HEK293 (cell line): ENCODE measurements around the gene GAL.

Experiments
- CTCF ChIA-PET: fragments of 350-600 bp; formaldehyde crosslinking; extraction: SDS; loops from one replicate; lab custom pipeline; 2021; ENCODE audit warnings: antibody characterized with exemption; lab: Yijun Ruan, JAX
- POLR2A ChIA-PET: fragments of 300-600 bp; formaldehyde crosslinking; extraction: SDS; loops from one replicate; lab custom pipeline; 2020; ENCODE audit warnings: antibody characterized with exemption, inconsistent platforms; lab: Yijun Ruan, JAX
- H3K27ac ChIP-seq: fragments of 200-500 bp; sonication (Bioruptor generic); 2 replicates; pipeline ENCODE4 v1.5.1; 2014; ENCODE audit warnings: low read depth, low read length, control low read depth, inconsistent platforms; ENCODE audit errors: extremely low read depth
- H3K36me3 ChIP-seq, 2 experiments: fragments of 200-500 bp in 1 of 2; sonication (Bioruptor generic) in 1 of 2; 1 replicate in 1 of 2; 2 replicates in 1 of 2; pipeline ENCODE4 v1.5.1; 2014 to 2017; ENCODE audit warnings: inconsistent platforms in 2 of 2, low read length in 2 of 2; ENCODE audit not compliant: control insufficient read depth in 2 of 2, insufficient read depth in 1 of 2
- H3K4me1 ChIP-seq: fragments of 200-500 bp; sonication (Bioruptor generic); 2 replicates; pipeline ENCODE4 v1.5.1; 2014; ENCODE audit warnings: mild to moderate bottlenecking, low read length, inconsistent platforms; ENCODE audit not compliant: control insufficient read depth, insufficient read depth
- H3K4me3 ChIP-seq: 2 replicates; pipeline ENCODE4 v1.5.1; 2011; ENCODE audit warnings: low read depth, mild to moderate bottlenecking, control low read depth, low read length, moderate library complexity
- H3K9me3 ChIP-seq: fragments of 200-500 bp; sonication (Bioruptor generic); 2 replicates; pipeline ENCODE4 v1.5.1; 2014; ENCODE audit warnings: low read depth, low read length, inconsistent platforms; ENCODE audit not compliant: control insufficient read depth, insufficient read depth
- ATF2 ChIP-seq: fragments of 450-650 bp; formaldehyde crosslinking; IDR thresholded peaks from 2 replicates; pipeline ENCODE4 v1.5.1; 2016; ENCODE audit warnings: missing biosample characterization, missing genetic modification characterization, low read depth
- INSM2 ChIP-seq: fragments of 450-650 bp; formaldehyde crosslinking; IDR thresholded peaks from 2 replicates; pipeline ENCODE4 v1.5.1; 2016; ENCODE audit warnings: missing biosample characterization, missing genetic modification characterization
- OSR2 ChIP-seq: fragments of 450-650 bp; formaldehyde crosslinking; IDR thresholded peaks from 2 replicates; pipeline ENCODE4 v1.5.1; 2016; ENCODE audit warnings: missing biosample characterization, missing genetic modification characterization
- PATZ1 ChIP-seq: fragments of 450-650 bp; formaldehyde crosslinking; IDR thresholded peaks from 2 replicates; pipeline ENCODE4 v1.5.1; 2016; ENCODE audit warnings: missing biosample characterization, missing genetic modification characterization
- SCRT1 ChIP-seq: fragments of 450-650 bp; formaldehyde crosslinking; IDR thresholded peaks from 2 replicates; pipeline ENCODE4 v1.5.1; 2016; ENCODE audit warnings: missing biosample characterization, missing genetic modification characterization, borderline replicate concordance
- SCRT2 ChIP-seq: fragments of 450-650 bp; formaldehyde crosslinking; IDR thresholded peaks from 2 replicates; pipeline ENCODE4 v1.5.1; 2016; ENCODE audit warnings: missing biosample characterization, missing genetic modification characterization
- SP2 ChIP-seq: fragments of 450-650 bp; formaldehyde crosslinking; IDR thresholded peaks from 2 replicates; pipeline ENCODE4 v1.5.1; 2016; ENCODE audit warnings: missing biosample characterization, missing genetic modification characterization
- SP7 ChIP-seq: fragments of 450-650 bp; formaldehyde crosslinking; IDR thresholded peaks from 2 replicates; pipeline ENCODE4 v1.5.1; 2016; ENCODE audit warnings: missing biosample characterization, missing genetic modification characterization
- ZBTB49 ChIP-seq: fragments of 450-650 bp; formaldehyde crosslinking; IDR thresholded peaks from 2 replicates; pipeline ENCODE4 v1.5.1; 2016; ENCODE audit warnings: missing biosample characterization, missing genetic modification characterization, low read depth
- ZFHX2 ChIP-seq: fragments of 450-650 bp; formaldehyde crosslinking; conservative IDR thresholded peaks from 2 replicates; pipeline ENCODE4 v1.5.1; 2016; ENCODE audit warnings: missing biosample characterization, missing genetic modification characterization
- ZFP3 ChIP-seq: fragments of 450-650 bp; formaldehyde crosslinking; IDR thresholded peaks from 2 replicates; pipeline ENCODE4 v1.5.1; 2016; ENCODE audit warnings: low read depth, missing biosample characterization, missing genetic modification characterization
- ZFP41 ChIP-seq: fragments of 450-650 bp; formaldehyde crosslinking; IDR thresholded peaks from 2 replicates; pipeline ENCODE4 v1.5.1; 2016; ENCODE audit warnings: missing biosample characterization, missing genetic modification characterization, borderline replicate concordance
- ZFP69B ChIP-seq: fragments of 450-650 bp; formaldehyde crosslinking; IDR thresholded peaks from 2 replicates; pipeline ENCODE4 v1.5.1; 2016; ENCODE audit warnings: missing biosample characterization, missing genetic modification characterization
- ZIC2 ChIP-seq: fragments of 450-650 bp; formaldehyde crosslinking; IDR thresholded peaks from 2 replicates; pipeline ENCODE4 v1.5.1; 2016; ENCODE audit warnings: missing biosample characterization, missing genetic modification characterization
- ZNF26 ChIP-seq: fragments of 450-650 bp; formaldehyde crosslinking; IDR thresholded peaks from 2 replicates; pipeline ENCODE4 v1.5.1; 2016; ENCODE audit warnings: missing biosample characterization, missing genetic modification characterization
- ZNF274 ChIP-seq, 2 experiments: fragments of 200-500 bp in 1 of 2; fragments of 450-650 bp in 1 of 2; sonication (Bioruptor generic) in 1 of 2; formaldehyde crosslinking in 1 of 2; IDR thresholded peaks; 2 replicates each; pipeline versions ENCODE4 v1.5.1 to v1.6.1; 2014 to 2016; ENCODE audit warnings: borderline replicate concordance in 1 of 2, inconsistent platforms in 1 of 2, low read length in 1 of 2, missing biosample characterization in 1 of 2, missing genetic modification characterization in 1 of 2
- ZNF280C ChIP-seq: fragments of 450-650 bp; formaldehyde crosslinking; IDR thresholded peaks from 2 replicates; pipeline ENCODE4 v1.5.1; 2016; ENCODE audit warnings: missing biosample characterization, missing genetic modification characterization
- ZNF292 ChIP-seq: fragments of 450-650 bp; formaldehyde crosslinking; IDR thresholded peaks from 2 replicates; pipeline ENCODE4 v1.5.1; 2016; ENCODE audit warnings: low read depth, missing biosample characterization, missing genetic modification characterization, borderline replicate concordance
- ZNF335 ChIP-seq: fragments of 450-650 bp; formaldehyde crosslinking; conservative IDR thresholded peaks from 2 replicates; pipeline ENCODE4 v1.5.1; 2016; ENCODE audit warnings: missing biosample characterization, missing genetic modification characterization
- ZNF341 ChIP-seq: fragments of 450-650 bp; formaldehyde crosslinking; IDR thresholded peaks from 2 replicates; pipeline ENCODE4; 2016; ENCODE audit warnings: low read depth, missing biosample characterization, missing genetic modification characterization
- ZNF366 ChIP-seq: fragments of 450-650 bp; formaldehyde crosslinking; conservative IDR thresholded peaks from 2 replicates; pipeline ENCODE4 v1.5.1; 2016; ENCODE audit warnings: missing biosample characterization, missing genetic modification characterization
- ZNF488 ChIP-seq: fragments of 450-650 bp; formaldehyde crosslinking; IDR thresholded peaks from 2 replicates; pipeline ENCODE4 v1.5.1; 2016; ENCODE audit warnings: missing biosample characterization, missing genetic modification characterization
- ZNF654 ChIP-seq: fragments of 450-650 bp; formaldehyde crosslinking; IDR thresholded peaks from 2 replicates; pipeline ENCODE4 v1.5.1; 2016; ENCODE audit warnings: low read depth, missing biosample characterization, missing genetic modification characterization
- ZNF76 ChIP-seq: fragments of 450-650 bp; formaldehyde crosslinking; IDR thresholded peaks from 2 replicates; pipeline ENCODE4; 2016; ENCODE audit warnings: low read depth, missing biosample characterization, missing genetic modification characterization, borderline replicate concordance

GAL gene

GRCh38 chr11:68677432-68677831, 6.9 kb upstream of the GAL start (continued):
- TF ChIP-seq PATZ1 (tag by site-specific recombination) (peak; percentile 84), ZFP69B (tag by site-specific recombination) (no peak), SP2 (tag by site-specific recombination) (peak; percentile 43), ZFHX2 (tag by site-specific recombination) (peak; percentile 81), ZNF654 (no peak), ZIC2 (peak; percentile 56), ZNF335 (0 out of 2 replicates have a peak, but pooled peaks have one; percentile 38), SP7 (tag by site-specific recombination) (peak; percentile 40; the same call in 1 of the 2 replicates), ZFP3 (tag by site-specific recombination) (no peak), OSR2 (tag by site-specific recombination) (peak; percentile 41; the same call in 1 of the 2 replicates), SCRT2 (peak; percentile 70)

GRCh38 chr11:68678031-68678441, 6.3 kb upstream of the GAL start:
- Histone ChIP-seq H3K4me3 (no peak overlapping the region), H3K9me3 (no peaks in the 10 kb centered on the region), H3K4me1 (peaks cover 3% of the 10 kb centered on the region; the same call in 1 of the 2 replicates), H3K36me3 (no peaks in the 10 kb centered on the region), H3K27ac (no peak overlapping the region)
- ChIA-PET CTCF (interaction anchor here (0.6 to 0.7 kb wide), 2 partner anchors 93 to 120 kb away, joined by 3 read pairs; no protein-coding TSS in a partner anchor), POLR2A (interaction anchor here (1.1 kb wide), 1 partner anchor 9 kb away, joined by 4 read pairs; no protein-coding TSS in a partner anchor)
- no peak for TF ChIP-seq ZBTB49
- TF ChIP-seq ZNF280C (tag by site-specific recombination) = no peak
- TF ChIP-seq INSM2 (tag by site-specific recombination) = no peak
- TF ChIP-seq ZNF366 = no peak
- TF ChIP-seq ZNF274 (IDR thresholded peaks at IDR 0.05; ENCODE audit: low read length) = no peak
- TF ChIP-seq ZNF274 (tag by site-specific recombination; IDR thresholded peaks at IDR 0.05; ENCODE audit: borderline replicate concordance) = no peak
- no peak for TF ChIP-seq ZNF76
- no peak for TF ChIP-seq ZNF292 (tag by site-specific recombination)
- TF ChIP-seq ATF2 = no peak
- no peak for TF ChIP-seq ZNF26
- TF ChIP-seq ZFP41 = no peak
- no peak for TF ChIP-seq ZNF341 (tag by site-specific recombination)
- no peak for TF ChIP-seq SCRT1
- TF ChIP-seq ZNF488 (tag by site-specific recombination) = no peak
- TF ChIP-seq SP2 (tag by site-specific recombination) = no peak
